ENCODE data around the gene SLX4. TPM values are rescaled to one million over a fixed set of nuclear protein-coding genes. Genes with fewer than 3 reads are reported as not detected.

SLX4 gene
- total and polyA plus RNA-seq, 12 donors = 1.1 to 4.4 (median 2.9) TPM

GRCh38 chr16:3541527-3542155 lies 69.8 kb downstream of the SLX4 start:
- WGBS, 2 donors = 87 to 89% methylated on average over 13 of the region's 13 CpGs
- peaks cover 0 to 10% (median 0%) of the 10 kb centered on the region in 9 donors for H3K4me1 ChIP-seq
- TF ChIP-seq CTCF (IDR thresholded peaks at IDR 0.05) = no peak
- intact Hi-C loops (cut with DNase I) = no loop called here
- no peak overlapping the region for H3K4me3 ChIP-seq
- DNase-seq (no peak), ATAC-seq (no peak)
- no peak overlapping the region for H3K27ac ChIP-seq
- H3K9me3 ChIP-seq = no peaks in the 10 kb centered on the region
- no peaks in the 10 kb centered on the region for H3K27me3 ChIP-seq
- peaks cover 0 to 58% (median 12%) of the 10 kb centered on the region in 9 donors for H3K36me3 ChIP-seq

- no peak for TF ChIP-seq CTCF (IDR thresholded peaks at IDR 0.05)
- no peak for ATAC-seq
- H3K9me3 ChIP-seq = no peaks in the 10 kb centered on the region
- peaks cover 0 to 17% (median 0%) of the 10 kb centered on the region in 9 donors for H3K4me1 ChIP-seq
- H3K4me3 ChIP-seq = no peak overlapping the region
- DNase-seq = no peak
- intact Hi-C loops (cut with DNase I) = no loop called here
- H3K27ac ChIP-seq = no peak overlapping the region
- H3K27me3 ChIP-seq = no peaks in the 10 kb centered on the region
- 78 to 82% methylated on average over 4 of the region's 4 CpGs for WGBS, 2 donors
- H3K36me3 ChIP-seq = peaks cover 0 to 92% (median 20%) of the 10 kb centered on the region in 9 donors
Observed at GRCh38 chr16:3538222-3538621, 73.2 kb downstream of the SLX4 start.

- TF ChIP-seq CTCF (IDR thresholded peaks at IDR 0.05) = no peak
- 32 to 46% methylated on average over 4 of the region's 4 CpGs for WGBS, 2 donors
- H3K4me3 ChIP-seq = no peak overlapping the region
- H3K27ac ChIP-seq = peak overlapping the region in 6 of 10 donors; percentile 33 to 65 (median 56)
- no peaks in the 10 kb centered on the region for H3K9me3 ChIP-seq
- DNase-seq (peak in 1 of 2 donors; percentile 30), ATAC-seq (peak; percentile 29 to 77 (median 70))
- H3K36me3 ChIP-seq = peaks cover 0 to 94% (median 23%) of the 10 kb centered on the region in 9 donors
- H3K27me3 ChIP-seq = no peaks in the 10 kb centered on the region
- intact Hi-C loops (cut with DNase I) = no loop called here
- H3K4me1 ChIP-seq = peaks cover 0 to 17% (median 0%) of the 10 kb centered on the region in 9 donors
Observed at GRCh38 chr16:3536851-3537250, 74.6 kb downstream of the SLX4 start.

GRCh38 chr16:3536271-3536731 lies 75.1 kb downstream of the SLX4 start:
- Histone ChIP-seq H3K27ac (peak overlapping the region in 6 of 10 donors; percentile 33 to 65 (median 56)), H3K27me3 (no peaks in the 10 kb centered on the region), H3K9me3 (no peaks in the 10 kb centered on the region), H3K4me3 (no peak overlapping the region), H3K36me3 (peaks cover 0 to 94% (median 23%) of the 10 kb centered on the region in 9 donors), H3K4me1 (peaks cover 0 to 17% (median 0%) of the 10 kb centered on the region in 9 donors)
- WGBS, 2 donors = 54 to 65% methylated on average over 3 of the region's 3 CpGs
- intact Hi-C loops (cut with DNase I) = no loop called here
- DNase-seq (no peak), ATAC-seq (no peak)
- TF ChIP-seq CTCF (IDR thresholded peaks at IDR 0.05) = no peak
